ENCODE results near the gene TMEM72.

Gene TMEM72

GRCh38 chr10:44913350-44914081 lies 2.4 kb downstream of the TMEM72 start:
- no peak overlapping the region for H3K4me3 ChIP-seq (ENCODE audit: insufficient read depth, low read length, poor library complexity, severe bottlenecking)
- no peak overlapping the region for H3K4me2 ChIP-seq (ENCODE audit: low read depth, low read length, poor library complexity, severe bottlenecking)
- H4K20me1 ChIP-seq (ENCODE audit: low read depth, low read length), result no peaks in the 10 kb centered on the region
- TF ChIP-seq CTCF (IDR thresholded peaks at IDR 0.05; ENCODE audit: insufficient read depth, low read length, poor library complexity, severe bottlenecking) (no peak), EZH2phosphoT487 (conservative IDR thresholded peaks at IDR 0.05; ENCODE audit: low read length) (no peak)
- no peaks in the 10 kb centered on the region for H3K79me2 ChIP-seq (ENCODE audit: insufficient read depth, low read length)
- H3F3A ChIP-seq (ENCODE audit: insufficient read depth), result no peaks in the 10 kb centered on the region
- H3K27ac ChIP-seq (ENCODE audit: low read depth, low read length), result no peak overlapping the region
- H3K9me3 ChIP-seq (ENCODE audit: insufficient read depth, low read length), result no peaks in the 10 kb centered on the region
- H3K9ac ChIP-seq (ENCODE audit: low read length), result no peak overlapping the region
- H3K36me3 ChIP-seq (ENCODE audit: low read length), result no peaks in the 10 kb centered on the region
- H2AFZ ChIP-seq (ENCODE audit: low read depth, low read length, severe bottlenecking), result no peak overlapping the region
- H3K27me3 ChIP-seq (ENCODE audit: low read length), result no peaks in the 10 kb centered on the region
- H3K9me2 ChIP-seq (replicated peaks; ENCODE audit: insufficient read depth, low read length), result no peaks in the 10 kb centered on the region

- Histone ChIP-seq H3K9ac (ENCODE audit: low read length) (no peak overlapping the region), H3K79me2 (ENCODE audit: insufficient read depth, low read length) (no peaks in the 10 kb centered on the region), H3K9me3 (ENCODE audit: insufficient read depth, low read length) (no peaks in the 10 kb centered on the region), H3K4me2 (ENCODE audit: low read depth, low read length, poor library complexity, severe bottlenecking) (no peak overlapping the region), H3F3A (ENCODE audit: insufficient read depth) (no peaks in the 10 kb centered on the region), H3K9me2 (replicated peaks; ENCODE audit: insufficient read depth, low read length) (no peaks in the 10 kb centered on the region), H2AFZ (ENCODE audit: low read depth, low read length, severe bottlenecking) (no peak overlapping the region), H3K4me3 (ENCODE audit: insufficient read depth, low read length, poor library complexity, severe bottlenecking) (no peak overlapping the region), H3K27ac (ENCODE audit: low read depth, low read length) (no peak overlapping the region), H3K27me3 (ENCODE audit: low read length) (no peaks in the 10 kb centered on the region), H3K36me3 (ENCODE audit: low read length) (no peaks in the 10 kb centered on the region), H4K20me1 (ENCODE audit: low read depth, low read length) (no peaks in the 10 kb centered on the region)
- TF ChIP-seq CTCF (IDR thresholded peaks at IDR 0.05; ENCODE audit: insufficient read depth, low read length, poor library complexity, severe bottlenecking), result no peak
- no peak for TF ChIP-seq EZH2phosphoT487 (conservative IDR thresholded peaks at IDR 0.05; ENCODE audit: low read length)
Measured at GRCh38 chr10:44914891-44915290, 3.8 kb downstream of the TMEM72 start.

- no peak overlapping the region for H3K27ac ChIP-seq (ENCODE audit: low read depth, low read length)
- no peaks in the 10 kb centered on the region for H3K27me3 ChIP-seq (ENCODE audit: low read length)
Measured at GRCh38 chr10:44916429-44916828, 5.3 kb downstream of the TMEM72 start.

More at GRCh38 chr10:44916429-44916828, 5.3 kb downstream of the TMEM72 start:
- H2AFZ ChIP-seq (ENCODE audit: low read depth, low read length, severe bottlenecking), result no peak overlapping the region
- no peak overlapping the region for H3K4me3 ChIP-seq (ENCODE audit: insufficient read depth, low read length, poor library complexity, severe bottlenecking)
- H3K9me2 ChIP-seq (replicated peaks; ENCODE audit: insufficient read depth, low read length), result no peaks in the 10 kb centered on the region
- H3F3A ChIP-seq (ENCODE audit: insufficient read depth), result no peaks in the 10 kb centered on the region
- no peaks in the 10 kb centered on the region for H4K20me1 ChIP-seq (ENCODE audit: low read depth, low read length)
- no peak overlapping the region for H3K4me2 ChIP-seq (ENCODE audit: low read depth, low read length, poor library complexity, severe bottlenecking)
- TF ChIP-seq EZH2phosphoT487 (conservative IDR thresholded peaks at IDR 0.05; ENCODE audit: low read length) (no peak), CTCF (IDR thresholded peaks at IDR 0.05; ENCODE audit: insufficient read depth, low read length, poor library complexity, severe bottlenecking) (no peak)
- no peaks in the 10 kb centered on the region for H3K36me3 ChIP-seq (ENCODE audit: low read length)
- H3K9ac ChIP-seq (ENCODE audit: low read length), result no peak overlapping the region
- no peaks in the 10 kb centered on the region for H3K9me3 ChIP-seq (ENCODE audit: insufficient read depth, low read length)
- no peaks in the 10 kb centered on the region for H3K79me2 ChIP-seq (ENCODE audit: insufficient read depth, low read length)

All from SU-DHL-6 (cell line).